ENCODE measurements around the gene PDE2A.

PDE2A gene

DNA sequence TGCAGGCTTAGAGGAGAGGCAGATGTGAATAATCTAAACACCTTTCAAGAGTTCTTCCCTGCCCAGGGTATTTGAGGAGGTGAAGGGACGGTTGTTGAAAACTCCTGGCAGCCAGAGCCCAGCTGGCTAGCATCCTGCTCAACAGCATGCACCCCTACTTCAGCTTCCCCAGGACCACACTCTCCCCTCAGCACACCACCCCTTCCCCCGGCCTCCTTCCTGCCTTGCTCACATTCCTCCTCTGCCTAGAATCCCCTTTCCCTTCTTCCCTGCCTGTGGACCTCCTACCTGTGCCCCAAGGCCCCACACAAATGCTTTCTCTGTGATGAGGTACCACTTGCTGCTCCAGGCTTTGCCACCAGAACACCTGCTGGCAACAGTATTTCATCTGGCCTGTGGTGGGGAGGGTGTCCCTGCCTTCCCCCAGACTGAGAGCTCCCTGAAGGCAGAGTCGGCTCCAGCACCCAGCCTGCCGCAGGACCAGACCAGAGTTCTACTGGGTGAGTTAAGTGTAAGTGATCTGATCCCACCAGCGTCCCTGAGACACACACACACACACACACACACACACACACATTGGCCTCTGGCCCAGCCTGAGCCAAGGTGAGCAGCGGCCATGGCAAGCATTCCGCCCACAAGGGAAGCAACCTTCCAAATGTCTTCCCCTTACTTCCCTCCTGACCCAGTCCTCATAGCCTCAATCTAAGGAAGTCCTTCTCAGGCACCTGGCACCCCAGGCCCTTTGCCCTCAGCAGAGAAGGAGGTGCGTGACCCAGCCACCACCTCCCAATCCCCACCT, 79.5 kb downstream of the PDE2A start:
- in situ Hi-C loops (cut with HindIII; ENCODE audit: low sequenced_read_pairs): no loop called here

DNA sequence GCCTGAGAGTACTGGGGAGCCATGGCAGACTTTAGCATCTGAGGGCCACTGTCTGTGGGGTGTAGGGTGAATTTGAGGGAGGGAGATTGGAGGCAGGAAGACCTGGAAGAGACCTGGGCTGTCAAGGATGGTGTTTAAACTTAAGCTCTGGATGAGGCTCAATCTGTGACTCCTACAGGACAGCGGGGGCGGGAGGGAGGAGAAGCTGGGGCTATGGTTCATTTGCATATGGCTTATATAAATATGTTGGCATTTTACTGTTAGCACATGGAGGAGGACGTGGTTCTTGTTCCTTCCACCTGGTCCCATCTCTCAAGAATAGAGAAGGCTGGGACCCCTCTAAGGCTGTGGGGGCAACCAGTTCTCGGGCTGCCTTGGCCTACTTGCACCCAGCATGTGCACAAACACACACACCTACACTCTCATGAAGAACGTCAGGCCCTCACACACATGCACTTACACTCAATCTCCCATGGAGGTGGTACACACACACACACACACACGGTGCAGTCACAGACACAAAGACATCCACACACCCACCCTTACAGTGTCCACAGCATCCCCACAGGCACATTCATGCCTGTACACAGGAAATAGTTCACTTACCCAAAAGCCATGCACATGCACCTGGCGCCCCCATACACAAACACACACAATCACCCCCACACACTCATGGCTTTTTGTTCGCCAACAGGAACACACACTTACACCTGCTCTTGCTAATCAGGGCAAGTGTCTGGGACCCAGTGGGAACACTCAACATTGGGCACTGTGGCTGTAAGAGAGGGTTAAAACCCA, 81.3 kb downstream of the PDE2A start:
- in situ Hi-C loops (cut with HindIII; ENCODE audit: low sequenced_read_pairs): no loop called here

DNA sequence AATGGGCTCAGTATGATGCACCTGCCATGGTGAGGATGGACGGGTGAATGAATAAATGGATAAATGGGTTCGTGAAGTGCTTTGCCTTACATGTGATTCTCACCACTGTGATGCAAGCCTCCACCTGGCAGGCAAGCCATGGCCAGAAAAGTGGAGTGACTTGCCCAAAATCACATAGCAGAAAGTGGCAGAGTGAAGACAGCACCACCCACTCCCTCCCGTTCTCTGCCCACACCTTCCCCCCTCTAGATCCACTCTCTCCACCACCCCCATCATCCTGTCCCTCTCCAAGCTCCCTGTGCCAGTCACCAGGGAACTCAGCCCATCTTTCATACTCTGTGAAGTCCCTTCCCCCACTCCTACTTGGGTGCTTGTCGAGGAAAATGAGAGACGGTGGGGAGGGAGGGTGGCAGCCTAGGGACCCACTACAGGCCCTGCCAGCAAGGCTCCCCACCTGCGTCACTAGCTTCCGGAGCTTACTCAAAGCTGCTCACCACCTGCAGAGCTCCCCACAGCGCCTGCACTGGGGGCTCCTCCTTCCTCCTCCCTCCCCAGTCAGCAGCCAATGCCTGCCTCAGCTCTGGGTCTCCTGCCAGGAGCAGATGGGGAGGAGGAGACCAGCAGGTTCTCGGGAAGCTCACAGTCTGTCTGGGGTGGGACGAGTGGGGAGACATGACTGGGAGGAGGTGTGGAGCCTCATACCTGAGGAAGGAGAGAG, 82.3 kb downstream of the PDE2A start:
- in situ Hi-C loops (cut with HindIII; ENCODE audit: low sequenced_read_pairs): no loop called here

DNA sequence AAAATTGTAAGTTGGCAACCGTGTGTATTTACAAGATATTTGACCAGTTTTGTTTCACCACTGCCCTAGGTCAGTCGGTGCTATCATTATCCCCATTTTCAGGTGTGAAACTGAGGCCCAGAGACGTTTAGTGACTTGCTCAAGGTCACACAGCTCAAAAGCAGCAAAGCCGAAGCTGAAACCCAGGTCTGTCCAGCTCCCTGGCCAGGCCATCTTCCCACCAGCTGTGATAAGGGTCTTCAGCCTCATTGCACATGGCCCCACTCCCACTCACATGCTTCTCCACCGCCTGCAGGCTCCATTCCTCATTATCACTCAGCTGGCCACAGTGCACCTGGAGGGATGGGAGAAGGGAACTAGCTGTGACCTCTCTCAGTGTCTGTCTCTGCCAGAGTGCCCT, 83.2 kb downstream of the PDE2A start:
- in situ Hi-C loops (cut with HindIII; ENCODE audit: low sequenced_read_pairs): no loop called here

DNA sequence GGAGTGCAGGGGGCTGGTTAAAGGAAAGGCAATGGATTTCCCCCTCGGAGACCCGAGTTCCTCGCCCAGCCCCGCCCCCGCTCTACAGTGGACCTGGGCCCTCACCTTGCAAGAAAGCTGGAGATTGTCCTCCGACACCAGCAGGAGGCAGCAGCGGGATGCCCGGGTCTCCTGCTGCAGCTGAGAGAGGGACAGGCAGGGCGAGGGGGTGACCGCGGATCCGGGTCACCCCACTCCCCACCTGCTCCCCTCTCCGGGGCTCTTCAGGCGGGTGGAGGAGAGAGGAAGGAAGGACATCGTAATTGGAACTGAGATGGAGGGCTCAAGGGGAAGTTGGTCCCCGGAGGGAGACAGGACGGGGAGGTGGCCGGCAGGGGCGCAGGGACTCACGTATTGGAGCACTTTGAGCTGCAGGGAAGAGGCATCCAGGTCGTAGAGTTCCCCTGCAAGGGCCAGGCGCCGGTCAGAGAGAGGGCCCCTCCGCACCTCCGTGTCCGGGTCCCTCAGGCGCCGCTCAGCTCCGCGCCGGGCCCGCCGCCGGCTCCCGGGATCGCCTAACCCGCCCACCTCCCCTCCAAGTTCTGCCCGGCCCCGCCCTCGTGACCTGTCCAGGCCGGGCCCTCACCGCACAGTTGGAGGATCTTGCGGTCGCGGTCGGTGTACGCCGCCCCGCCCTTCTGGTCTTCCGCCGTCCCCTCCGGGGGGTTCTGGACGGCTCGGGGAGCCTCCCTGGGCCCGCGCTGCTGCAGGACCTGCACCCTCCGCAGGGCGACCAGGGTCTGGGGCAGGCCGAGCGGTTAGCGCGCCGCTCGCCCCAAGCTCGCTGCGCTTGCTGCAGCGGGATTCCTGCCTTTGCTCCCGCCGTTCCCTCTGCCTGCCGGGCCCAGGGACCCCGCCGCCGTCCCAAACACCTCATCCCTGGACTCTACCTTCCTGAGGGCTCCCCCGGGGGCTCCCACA, 84.1 kb downstream of the PDE2A start:
- in situ Hi-C loops (cut with HindIII; ENCODE audit: low sequenced_read_pairs): no loop called here

DNA sequence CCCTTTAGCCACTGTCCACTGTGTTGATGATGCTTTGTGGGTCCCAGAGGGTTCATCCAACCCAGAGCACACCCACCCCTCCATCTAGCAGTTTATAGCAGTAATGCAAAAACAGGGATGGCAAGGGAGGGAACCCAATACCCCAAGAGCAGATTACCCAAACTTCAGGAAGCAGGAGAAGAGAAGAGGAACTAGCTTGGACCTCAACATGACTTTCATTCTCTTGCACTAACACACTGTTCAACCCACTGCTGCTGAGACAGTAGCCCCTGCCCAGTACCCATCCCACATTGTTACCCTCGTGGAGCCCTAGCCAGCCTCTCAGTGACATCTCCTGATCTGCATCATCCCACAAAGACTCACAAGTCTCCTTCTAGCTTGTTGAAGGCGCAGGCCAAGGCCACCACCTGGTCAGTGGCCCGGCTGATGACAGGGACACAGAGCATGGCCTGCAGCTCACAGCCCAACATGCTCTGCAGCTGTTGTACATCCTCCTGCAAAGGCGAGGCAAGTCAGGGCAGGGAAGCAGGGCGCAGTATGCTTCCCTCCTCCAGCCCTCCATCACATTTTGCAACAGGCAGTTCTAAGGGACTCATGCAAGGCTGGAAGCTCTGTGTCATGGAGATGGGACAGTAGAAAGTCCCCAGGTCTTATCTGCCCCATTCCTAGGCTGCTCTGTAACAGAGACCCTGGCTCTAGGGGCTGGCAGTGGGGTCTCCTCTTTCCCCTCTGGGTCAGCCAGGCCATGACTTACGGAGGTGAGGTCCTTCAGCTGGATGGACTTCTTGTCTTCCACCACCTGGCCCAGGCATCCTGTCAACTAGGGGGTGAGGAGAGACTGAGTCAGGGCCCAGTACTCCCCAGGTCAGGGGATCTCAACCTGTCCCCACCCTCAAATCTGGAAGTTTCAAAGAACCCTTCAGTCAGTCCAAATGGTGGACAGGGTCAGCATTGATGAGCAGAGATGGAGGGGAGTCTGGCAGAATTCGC, 85.5 kb downstream of the PDE2A start:
- in situ Hi-C loops (cut with HindIII; ENCODE audit: low sequenced_read_pairs): no loop called here

DNA sequence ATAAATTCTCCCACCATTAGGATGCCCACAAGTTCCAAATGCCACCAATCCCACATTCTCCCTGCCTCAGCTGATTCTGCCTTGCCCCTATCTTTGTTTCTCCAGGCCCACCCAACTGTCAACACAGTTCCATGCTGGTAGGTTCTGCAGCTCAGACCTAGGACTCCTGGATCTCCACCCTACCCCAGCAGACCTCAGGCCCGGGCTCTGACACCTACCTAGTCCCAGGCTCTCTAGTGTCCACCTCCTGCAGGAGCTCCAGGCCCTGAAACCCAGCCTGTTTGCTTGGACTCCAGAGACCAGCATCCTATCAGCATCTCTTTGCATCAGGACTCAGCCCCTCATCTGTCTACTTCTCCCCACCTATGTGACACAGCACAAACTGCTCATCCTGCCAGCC, 86.5 kb downstream of the PDE2A start:
- in situ Hi-C loops (cut with HindIII; ENCODE audit: low sequenced_read_pairs): no loop called here

DNA sequence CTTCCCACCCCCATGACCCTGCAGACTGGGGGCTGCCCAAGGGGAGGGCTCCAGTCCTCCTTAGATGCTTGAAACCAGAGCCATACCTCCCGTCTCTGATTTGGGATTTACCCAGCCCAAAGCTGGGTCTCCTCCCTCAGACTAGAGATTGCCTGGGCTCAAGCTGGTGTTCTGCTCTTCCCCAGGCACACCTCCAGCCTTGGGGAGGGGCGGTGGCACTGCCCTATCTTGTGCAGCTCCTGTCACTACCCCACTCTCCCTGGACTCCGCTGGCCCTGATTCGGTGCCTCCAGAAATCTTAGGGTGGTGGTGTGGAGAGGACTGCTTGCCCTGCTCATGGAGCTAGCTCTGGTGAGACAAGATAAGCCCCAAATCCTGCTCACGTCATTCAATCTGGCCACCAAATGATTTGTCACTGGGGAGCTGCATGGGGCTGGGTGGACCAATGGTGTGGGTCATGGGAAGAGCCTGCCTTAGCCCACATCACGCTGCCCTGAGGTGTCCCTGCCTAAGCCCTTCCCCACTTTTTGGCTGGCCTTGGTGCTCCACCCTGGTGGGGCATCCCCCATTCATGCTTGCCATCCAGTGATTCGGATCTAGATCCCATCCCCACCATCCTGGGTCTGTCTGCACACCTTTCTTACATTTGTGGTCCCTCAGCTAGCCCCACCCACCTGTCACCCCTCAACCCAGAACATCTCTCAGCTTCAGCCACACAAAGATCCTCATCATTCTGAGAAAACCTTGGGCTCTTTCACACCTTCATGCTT, 87.7 kb downstream of the PDE2A start:
- in situ Hi-C loops (cut with HindIII; ENCODE audit: low sequenced_read_pairs): no loop called here

DNA sequence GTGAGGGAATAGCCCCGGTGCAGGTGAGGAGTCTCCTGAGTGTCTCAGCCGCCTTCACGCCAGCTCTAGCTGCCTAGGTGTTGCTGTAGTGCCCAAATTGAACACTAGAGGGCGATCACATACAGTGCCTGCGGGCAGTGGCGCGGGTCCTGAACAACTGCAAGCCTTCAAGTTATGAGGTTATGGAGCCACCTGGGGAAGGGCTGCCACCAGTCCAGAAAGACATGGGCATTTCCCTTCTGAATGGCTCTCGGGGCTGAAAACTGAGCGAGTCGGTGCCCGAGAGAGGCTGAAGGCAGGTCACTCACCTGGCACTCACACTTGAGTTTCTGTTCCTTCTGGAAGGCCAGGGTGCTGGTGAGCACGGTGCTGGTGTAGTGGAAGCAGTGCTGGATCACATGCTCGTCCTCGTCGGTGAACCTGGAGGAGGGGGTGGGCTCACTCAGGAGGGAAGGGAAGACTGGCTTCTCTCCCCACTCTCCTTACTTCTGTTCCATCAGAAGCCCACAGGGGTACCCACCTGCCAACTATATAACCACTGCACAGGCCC, 88.4 kb downstream of the PDE2A start:
- in situ Hi-C loops (cut with HindIII; ENCODE audit: low sequenced_read_pairs): no loop called here

DNA sequence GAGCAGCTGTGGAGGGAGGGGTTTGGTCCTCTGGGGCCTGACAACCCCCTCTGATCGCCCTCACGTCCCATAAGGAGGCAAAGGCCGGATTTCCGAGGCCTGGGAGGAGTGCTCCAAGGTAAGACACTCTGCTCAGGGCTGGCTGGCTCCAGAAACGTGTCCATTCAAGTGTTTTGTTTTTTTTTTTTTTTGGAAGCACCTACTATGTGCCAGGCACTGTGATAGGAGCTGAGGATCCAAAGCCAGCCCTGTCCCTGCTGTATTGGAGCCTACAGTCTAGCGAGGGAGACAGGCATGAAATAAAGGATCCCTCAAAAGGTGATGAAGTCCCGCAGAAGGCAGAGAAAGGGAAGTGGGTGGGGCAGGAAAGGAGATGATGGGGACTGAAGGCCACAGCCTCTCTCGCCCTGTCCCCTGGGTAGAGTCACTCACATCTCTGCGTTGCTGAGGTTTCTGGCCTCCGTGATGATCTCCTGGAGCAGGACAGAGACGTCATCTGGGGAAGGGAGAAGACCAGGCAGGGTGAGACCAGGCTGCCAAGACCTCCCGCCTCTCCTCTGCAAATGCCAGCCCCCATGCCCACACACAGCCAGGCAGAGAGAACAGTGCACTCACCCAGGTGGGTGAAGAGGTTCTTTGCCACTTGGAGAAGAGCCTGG, 89.2 kb downstream of the PDE2A start:
- in situ Hi-C loops (cut with HindIII; ENCODE audit: low sequenced_read_pairs): no loop called here

DNA sequence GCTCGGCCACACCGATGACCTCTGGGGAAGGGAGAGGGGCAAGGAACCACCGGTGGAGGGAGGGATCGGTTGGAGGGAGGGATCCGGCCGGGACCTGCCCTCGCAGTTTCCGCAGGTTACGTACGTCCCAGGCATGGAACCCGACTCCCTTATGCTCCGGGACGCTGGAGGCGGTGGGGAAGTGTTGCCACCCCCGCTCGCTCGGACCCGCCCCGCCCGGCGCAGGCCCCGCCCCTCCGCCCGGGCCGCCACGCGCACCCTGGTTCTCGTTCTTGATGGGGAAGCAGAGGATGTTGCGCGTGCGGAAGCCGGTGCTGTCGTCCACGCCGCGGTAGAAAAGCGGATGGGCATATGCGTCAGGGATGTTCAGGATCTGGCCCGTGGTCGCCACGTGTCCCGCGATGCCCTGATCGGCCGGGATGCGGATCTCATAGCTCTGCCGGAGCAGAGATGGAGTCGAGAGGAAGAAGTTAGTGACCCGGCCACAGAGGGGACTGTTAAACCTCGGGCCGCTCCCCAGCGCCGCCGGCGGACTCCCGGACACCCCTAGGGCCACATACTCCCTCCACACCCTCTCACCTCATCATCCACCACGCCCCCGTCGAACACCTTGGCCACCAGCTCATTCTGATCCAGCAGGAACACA, 89.8 kb downstream of the PDE2A start:
- in situ Hi-C loops (cut with HindIII; ENCODE audit: low sequenced_read_pairs): no loop called here

DNA sequence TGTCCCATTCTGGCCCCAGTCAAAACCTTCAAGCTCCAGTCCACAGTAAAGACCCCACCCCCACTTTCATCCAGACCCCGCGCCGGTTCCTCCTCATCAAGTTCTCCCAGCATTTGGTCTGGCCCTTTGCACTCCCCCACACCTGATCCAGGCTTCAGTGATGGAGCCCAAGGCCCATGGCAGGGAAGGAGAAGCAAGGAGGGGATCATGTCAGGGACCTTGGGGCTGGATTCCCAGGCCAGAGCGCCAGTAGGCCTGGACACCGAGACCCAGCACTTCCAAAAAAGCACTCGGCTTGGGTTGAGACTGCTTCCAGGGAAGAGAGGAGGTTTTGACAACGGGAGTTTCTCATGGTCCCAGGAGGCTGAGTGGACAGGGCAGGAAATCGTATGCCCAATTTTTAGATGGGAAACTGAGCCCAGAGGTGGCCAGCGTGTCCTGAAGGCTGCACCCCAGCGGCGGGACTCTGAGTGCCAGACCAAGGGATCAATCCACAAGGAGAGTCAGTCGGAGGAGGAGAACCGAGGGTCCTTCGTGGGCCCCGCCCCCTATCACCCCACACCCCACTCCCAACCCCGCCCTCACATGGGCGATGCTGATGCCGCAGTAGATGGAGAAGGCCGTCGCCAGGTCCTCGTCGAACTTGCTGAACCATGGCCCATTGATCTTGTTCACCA, 90.5 kb downstream of the PDE2A start:
- in situ Hi-C loops (cut with HindIII; ENCODE audit: low sequenced_read_pairs): no loop called here

DNA sequence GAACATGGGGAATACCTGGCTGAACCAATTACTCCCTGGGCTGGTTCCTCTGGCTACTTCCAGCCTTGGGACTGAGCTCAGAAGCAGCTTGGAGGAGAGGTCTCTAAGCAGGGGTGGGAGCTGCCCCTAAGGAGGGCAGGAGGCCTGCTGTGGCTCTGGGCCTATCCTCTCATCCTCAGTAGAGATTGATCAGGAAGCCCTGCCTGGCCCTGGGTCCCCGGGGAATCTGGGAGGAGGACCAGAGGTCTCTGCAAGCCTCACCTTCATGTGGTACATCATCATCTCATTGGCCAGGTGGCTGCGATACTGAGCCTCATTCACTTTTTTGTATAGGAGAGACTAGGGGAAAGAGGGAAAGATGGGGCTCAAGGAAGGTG, 91.1 kb downstream of the PDE2A start:
- in situ Hi-C loops (cut with HindIII; ENCODE audit: low sequenced_read_pairs): no loop called here

DNA sequence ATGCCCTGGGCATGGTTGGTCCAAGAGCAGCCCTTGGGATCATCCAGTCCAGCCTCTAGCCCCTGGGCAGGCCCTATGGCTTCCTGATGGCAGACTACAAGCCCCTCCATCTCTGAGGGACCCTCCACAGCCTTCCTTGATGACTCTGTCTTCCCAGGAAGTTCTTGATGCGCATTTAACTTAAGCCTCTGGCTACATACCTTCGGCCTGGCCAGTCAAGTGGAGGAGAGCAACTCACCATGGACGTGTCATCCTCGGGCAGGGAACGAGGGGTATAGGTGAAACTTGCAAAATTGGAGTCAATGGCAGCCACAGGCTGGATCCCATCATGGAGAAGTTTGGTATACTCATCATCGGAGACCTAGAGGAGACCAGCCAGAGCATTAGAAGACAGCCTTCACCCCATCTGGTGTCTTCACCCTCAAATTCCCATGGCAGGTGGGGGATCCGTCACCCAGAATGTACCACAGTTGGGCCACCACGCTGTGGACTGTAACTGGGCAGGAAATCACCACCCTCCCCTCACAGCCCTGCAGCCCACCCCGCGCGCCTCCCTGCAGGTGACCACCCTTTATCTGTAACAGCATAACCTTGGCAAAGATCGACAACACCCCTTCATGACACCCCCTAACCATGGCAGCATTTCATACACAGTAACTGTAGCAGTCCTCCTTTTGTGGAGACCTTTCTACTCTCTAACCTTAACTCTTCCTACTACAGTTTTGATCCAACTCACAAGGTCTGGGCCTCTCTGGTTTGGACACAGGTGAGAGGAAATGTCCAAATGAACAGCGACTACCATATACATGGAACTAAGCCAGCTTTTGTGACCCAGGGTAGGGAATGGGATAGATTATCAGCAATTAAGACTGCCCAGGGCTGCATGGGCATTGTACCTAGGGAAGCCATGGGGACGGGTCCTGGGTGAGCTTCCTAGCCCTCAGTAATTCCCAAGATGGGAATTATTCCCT, 91.7 kb downstream of the PDE2A start:
- in situ Hi-C loops (cut with HindIII; ENCODE audit: low sequenced_read_pairs): no loop called here

DNA sequence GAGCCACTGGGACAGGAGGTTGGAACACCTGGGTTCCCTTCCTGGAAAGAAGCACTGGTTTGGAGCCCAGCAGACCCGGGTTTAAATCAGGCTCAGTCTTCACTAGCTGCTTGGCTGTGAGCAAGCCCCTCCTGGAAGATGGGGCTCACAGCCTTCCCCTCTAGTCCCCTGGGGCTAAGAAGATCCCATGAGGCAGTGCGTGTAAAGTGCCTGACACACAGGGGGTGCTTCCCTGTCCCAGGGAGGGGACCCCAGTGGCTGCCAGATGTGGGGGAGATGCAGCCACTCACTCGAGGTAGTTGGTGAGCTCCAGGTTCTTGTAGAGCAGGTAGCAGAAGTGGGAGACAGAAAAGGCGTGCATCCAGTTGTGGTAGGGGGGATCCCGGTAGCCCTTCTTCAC, 93.2 kb downstream of the PDE2A start:
- in situ Hi-C loops (cut with HindIII; ENCODE audit: low sequenced_read_pairs): no loop called here

DNA sequence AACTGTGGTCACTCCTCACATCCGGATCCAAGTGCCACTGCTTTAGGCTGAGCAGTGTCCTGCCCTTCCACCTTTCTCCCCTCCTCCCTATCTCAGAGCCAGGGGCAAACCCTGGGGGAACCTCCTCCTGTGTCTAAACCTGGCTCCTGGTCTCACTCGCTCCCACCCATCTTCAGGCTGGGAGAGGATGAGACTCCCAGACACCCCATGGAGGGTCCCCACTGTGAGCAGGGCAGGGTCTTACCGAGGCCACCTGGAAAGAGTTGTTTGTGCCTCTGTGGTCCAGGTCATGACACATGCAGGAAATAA, 93.6 kb downstream of the PDE2A start:
- in situ Hi-C loops (cut with HindIII; ENCODE audit: low sequenced_read_pairs): no loop called here
